BJ (cell line): ENCODE results near the gene CIZ1. TPM values are rescaled to one million over a fixed set of nuclear protein-coding genes. Genes with fewer than 3 reads are reported as not detected.

Source experiments
- CTCF ChIA-PET: fragments of 350-600 bp; formaldehyde crosslinking; extraction: SDS; loops from one replicate; lab custom pipeline; 2021; ENCODE audit warnings: antibody characterized with exemption, inconsistent platforms; lab: Yijun Ruan, JAX
- POLR2A ChIA-PET: fragments of 300-600 bp; sonication (Branson Sonifier 250); formaldehyde crosslinking; extraction: SDS; loops from one replicate; lab custom pipeline; 2021; ENCODE audit warnings: antibody characterized with exemption; lab: Charles Lee
- DNase-seq: peaks from one replicate; pipeline ENCODE4 v3.0.0-alpha.2; 2011; ENCODE audit warnings: low read depth
- H3K27me3 ChIP-seq: 2 replicates; pipeline ENCODE4 v1.6.0; 2011; ENCODE audit warnings: low read length; ENCODE audit not compliant: control insufficient read depth, insufficient read depth
- H3K36me3 ChIP-seq: 2 replicates; pipeline ENCODE4 v1.5.1; 2011; ENCODE audit warnings: low read length; ENCODE audit not compliant: control insufficient read depth, insufficient read depth
- H3K4me3 ChIP-seq: 2 replicates; pipeline ENCODE4 v1.5.1; 2011; ENCODE audit warnings: low read depth, mild to moderate bottlenecking, control low read depth, low read length
- polyA plus RNA-seq: library from polyadenylated mRNA; depleted of rRNA; stranded (reverse); fragments of >200 nt; gene quantifications from 2 replicates; pipeline ENCODE4 v1.2.3, GENCODE V29; 2011
- TF ChIP-seq, protein P1 (sequence below): IDR thresholded peaks from 2 replicates; pipeline ENCODE4 v1.5.1; 2011; ENCODE audit warnings: low read depth, mild to moderate bottlenecking, control low read depth, inconsistent platforms, low read length, moderate library complexity; ENCODE audit not compliant: insufficient read depth

Gene CIZ1
- polyA plus RNA-seq, 1 experiment, result 36.0 TPM

DNA sequence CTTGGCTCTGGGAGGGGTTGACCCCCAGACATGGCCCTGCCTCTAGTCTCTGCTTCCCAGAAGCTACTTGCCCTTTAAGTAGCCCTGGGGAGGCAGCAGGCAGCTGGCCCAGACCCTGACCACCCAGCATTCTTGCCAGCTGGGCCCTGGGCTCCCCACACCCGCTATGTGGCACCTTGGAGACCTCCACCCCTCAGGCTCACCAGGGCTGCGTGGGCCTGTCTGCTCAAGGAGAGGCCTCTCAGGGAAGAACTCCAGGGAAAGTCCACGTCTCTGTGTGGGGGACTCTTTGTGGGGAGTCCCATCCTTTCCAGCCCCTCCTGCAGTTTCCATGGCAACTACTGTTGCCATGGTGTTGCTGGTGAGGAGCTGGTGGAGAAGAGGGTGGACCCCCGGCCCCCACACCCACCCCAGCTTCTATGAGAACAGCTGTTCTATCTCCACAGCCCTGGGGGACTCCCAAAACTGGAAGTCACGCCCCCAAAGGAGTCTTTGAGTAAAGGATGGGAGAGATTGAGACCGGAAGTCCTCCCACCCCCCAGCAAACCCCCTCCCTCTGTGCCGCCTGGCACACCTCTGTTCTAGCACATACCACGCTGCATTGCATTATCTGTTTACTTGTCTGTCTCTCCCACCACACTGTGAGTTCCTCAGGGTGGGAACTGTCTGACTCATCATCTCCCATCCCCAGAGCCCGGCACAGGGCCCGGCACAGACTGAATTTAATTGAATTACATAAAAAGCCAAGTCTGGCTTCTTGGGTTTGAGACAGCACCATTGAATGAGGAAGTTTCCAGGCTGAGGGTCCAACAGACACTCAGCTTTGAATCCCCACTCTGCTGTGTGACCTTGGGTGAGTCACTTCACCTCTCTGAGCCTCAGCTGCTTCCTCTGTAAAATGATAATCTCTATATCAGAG is 24.4 kb upstream of the CIZ1 start:
- Histone ChIP-seq H3K27me3 (no peaks in the 10 kb centered on the region), H3K4me3 (no peak overlapping the region), H3K36me3 (peaks cover 6% of the 10 kb centered on the region)
- POLR2A ChIA-PET, result no interaction called here
- peak; percentile 66 for DNase-seq
- TF ChIP-seq, protein P1, sequence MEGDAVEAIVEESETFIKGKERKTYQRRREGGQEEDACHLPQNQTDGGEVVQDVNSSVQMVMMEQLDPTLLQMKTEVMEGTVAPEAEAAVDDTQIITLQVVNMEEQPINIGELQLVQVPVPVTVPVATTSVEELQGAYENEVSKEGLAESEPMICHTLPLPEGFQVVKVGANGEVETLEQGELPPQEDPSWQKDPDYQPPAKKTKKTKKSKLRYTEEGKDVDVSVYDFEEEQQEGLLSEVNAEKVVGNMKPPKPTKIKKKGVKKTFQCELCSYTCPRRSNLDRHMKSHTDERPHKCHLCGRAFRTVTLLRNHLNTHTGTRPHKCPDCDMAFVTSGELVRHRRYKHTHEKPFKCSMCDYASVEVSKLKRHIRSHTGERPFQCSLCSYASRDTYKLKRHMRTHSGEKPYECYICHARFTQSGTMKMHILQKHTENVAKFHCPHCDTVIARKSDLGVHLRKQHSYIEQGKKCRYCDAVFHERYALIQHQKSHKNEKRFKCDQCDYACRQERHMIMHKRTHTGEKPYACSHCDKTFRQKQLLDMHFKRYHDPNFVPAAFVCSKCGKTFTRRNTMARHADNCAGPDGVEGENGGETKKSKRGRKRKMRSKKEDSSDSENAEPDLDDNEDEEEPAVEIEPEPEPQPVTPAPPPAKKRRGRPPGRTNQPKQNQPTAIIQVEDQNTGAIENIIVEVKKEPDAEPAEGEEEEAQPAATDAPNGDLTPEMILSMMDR, result no peak
- CTCF ChIA-PET, result interaction anchor here (0.7 to 2.0 kb wide), 6 partner anchors 11 to 222 kb away, joined by 3 to 10 read pairs (median 3); partner anchors contain the start of gene DNM1

DNA sequence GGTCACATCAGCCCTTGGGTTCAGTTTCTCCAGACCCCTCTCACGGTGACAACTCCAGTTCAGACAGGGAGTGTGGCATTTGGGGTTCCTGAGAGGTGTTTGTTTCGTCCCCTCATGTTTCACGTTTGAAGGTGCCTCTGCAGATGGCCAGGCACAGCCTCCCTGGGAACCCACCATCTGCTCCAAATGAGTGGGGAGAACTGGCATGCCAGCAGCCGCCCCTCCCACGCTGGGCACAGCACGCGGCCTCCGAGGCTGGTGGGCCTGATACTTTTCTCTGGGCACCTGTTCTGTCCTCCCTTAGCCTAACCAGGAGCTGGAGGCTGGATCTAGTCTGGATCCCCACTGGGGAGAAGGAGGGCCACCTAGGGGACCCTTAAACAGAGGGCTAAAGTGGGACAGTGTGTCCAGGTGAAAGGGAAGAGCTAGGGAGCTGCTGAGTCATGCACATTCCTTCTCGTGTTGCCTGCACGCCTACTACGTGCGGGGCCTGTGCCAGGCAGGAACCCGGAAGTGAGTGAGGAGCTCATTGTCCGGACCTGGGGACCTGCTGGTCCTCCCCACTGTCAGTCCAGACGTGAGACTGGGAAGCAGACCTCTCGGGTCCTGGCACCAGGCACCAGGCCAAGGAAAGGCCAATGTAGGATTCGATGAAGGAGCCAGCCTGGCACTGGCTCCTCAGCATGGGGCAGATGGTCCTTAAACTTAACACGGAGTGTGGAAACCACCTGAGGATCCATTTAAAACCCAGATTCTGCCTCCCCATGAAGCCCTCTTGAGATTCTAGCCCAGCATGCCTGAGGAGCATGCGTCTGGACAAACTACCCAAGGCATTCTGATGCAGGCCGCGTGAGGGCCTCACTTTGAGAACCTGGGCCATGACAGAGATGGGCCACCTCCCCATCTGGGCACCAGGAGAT is 23.5 kb upstream of the CIZ1 start:
- peaks cover 2% of the 10 kb centered on the region; the same call in 1 of the 2 replicates for H3K36me3 ChIP-seq
- no peaks in the 10 kb centered on the region for H3K27me3 ChIP-seq
- TF ChIP-seq, protein P1, result no peak
- H3K4me3 ChIP-seq, result no peak overlapping the region
- no peak for DNase-seq
- ChIA-PET POLR2A (no interaction called here), CTCF (interaction anchor here (0.7 to 2.0 kb wide), 3 partner anchors 11 to 223 kb away, joined by 3 to 10 read pairs (median 3); partner anchors contain the start of gene DNM1)

DNA sequence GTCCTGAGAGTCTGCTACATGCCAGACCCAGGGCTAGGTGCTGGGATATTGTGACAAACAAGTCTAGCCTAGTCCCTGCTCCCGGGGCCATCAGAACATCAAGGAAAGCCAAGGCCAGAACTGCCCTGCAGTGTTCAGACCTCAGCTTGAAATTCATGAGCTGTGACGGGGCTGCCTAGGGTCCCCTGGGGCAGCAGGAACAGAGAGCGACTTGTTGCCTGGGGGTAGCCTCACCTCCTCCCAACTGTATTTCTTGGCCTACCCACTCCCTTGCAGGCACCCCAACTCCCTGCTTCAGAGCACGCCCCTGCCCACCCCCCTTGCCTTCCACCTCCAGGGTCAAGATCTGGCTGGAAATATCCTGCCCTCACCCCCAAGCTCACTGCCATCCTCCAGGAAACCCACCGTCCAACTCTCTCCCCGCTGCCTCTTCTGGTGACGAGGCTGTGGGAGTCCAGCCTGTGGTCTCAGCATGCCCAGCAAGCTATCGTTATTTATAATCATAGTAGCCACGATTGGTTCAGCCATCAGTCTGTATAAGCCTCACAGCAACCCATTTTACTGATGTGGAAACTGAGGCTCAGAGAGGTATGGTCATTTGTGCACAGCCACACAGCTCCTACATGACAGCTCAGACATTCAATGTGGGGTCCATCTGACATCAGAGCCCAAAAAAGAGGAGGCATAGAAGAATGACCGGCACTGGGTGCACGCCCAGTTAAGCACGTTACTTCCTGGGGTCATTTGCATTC is 22.6 kb upstream of the CIZ1 start:
- POLR2A ChIA-PET, result no interaction called here
- H3K27me3 ChIP-seq, result no peaks in the 10 kb centered on the region
- CTCF ChIA-PET, result interaction anchor here (1.1 to 2.0 kb wide), 2 partner anchors 10 to 41 kb away, joined by 4 to 10 read pairs; partner anchors contain the start of gene DNM1
- DNase-seq, result no peak
- no peaks in the 10 kb centered on the region for H3K36me3 ChIP-seq
- H3K4me3 ChIP-seq, result no peak overlapping the region
- TF ChIP-seq, protein P1, result no peak

DNA sequence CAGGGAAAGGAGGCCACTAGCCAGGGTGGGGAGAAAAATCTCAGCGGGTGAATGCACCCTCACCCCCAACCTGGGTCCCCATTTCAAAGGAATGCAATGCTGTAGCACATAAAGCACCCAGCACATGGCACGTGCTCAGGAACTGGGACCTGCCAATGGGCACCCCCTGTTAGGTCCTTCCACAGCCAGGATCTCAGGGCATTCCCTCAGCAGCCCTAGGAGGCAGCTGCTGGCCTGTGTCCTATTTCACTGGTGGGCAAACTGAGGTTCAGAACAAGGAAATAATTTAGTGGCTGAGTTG is 20.6 kb upstream of the CIZ1 start:
- no peak overlapping the region for H3K4me3 ChIP-seq
- no peak for DNase-seq
- ChIA-PET POLR2A (no interaction called here), CTCF (interaction anchor here (0.6 to 2.0 kb wide), 4 partner anchors 8 to 41 kb away, joined by 3 to 6 read pairs (median 4); no protein-coding TSS in a partner anchor)
- TF ChIP-seq, protein P1, result no peak
- H3K36me3 ChIP-seq, result no peaks in the 10 kb centered on the region
- H3K27me3 ChIP-seq, result no peaks in the 10 kb centered on the region
